Stimulated activated memory B cell treated with anti-CD40 and anti-IgM and Interleukin-4, amounts not matched to agents 10 μg/mL and 1 μg/mL and 100 μg/mL, for 72 hours (primary cell): ENCODE results near the gene PTTG1IP.

Experiments
- ATAC-seq: fragments of 150-1000 bp; cut with Tn5 transposase; 2 replicates; pipeline ENCODE4 v1.10.0; 2021
- H3K27ac Mint-ChIP-seq: one replicate; pipeline ENCODE4 v1.8.0; 2022; ENCODE audit warnings: mild to moderate bottlenecking, mixed read lengths
- H3K27me3 Mint-ChIP-seq: one replicate; pipeline ENCODE4 v1.8.0; 2022; ENCODE audit warnings: mixed read lengths
- H3K36me3 Mint-ChIP-seq: one replicate; pipeline ENCODE4 v1.8.0; 2022; ENCODE audit warnings: mixed read lengths
- H3K4me1 Mint-ChIP-seq: one replicate; pipeline ENCODE4 v1.8.0; 2022; ENCODE audit warnings: mixed read lengths
- H3K4me3 Mint-ChIP-seq: one replicate; pipeline ENCODE4 v1.8.0; 2022; ENCODE audit warnings: mild to moderate bottlenecking, moderate library complexity, mixed read lengths
- H3K9me3 Mint-ChIP-seq: one replicate; pipeline ENCODE4 v1.8.0; 2022; ENCODE audit warnings: mixed read lengths

PTTG1IP gene

DNA sequence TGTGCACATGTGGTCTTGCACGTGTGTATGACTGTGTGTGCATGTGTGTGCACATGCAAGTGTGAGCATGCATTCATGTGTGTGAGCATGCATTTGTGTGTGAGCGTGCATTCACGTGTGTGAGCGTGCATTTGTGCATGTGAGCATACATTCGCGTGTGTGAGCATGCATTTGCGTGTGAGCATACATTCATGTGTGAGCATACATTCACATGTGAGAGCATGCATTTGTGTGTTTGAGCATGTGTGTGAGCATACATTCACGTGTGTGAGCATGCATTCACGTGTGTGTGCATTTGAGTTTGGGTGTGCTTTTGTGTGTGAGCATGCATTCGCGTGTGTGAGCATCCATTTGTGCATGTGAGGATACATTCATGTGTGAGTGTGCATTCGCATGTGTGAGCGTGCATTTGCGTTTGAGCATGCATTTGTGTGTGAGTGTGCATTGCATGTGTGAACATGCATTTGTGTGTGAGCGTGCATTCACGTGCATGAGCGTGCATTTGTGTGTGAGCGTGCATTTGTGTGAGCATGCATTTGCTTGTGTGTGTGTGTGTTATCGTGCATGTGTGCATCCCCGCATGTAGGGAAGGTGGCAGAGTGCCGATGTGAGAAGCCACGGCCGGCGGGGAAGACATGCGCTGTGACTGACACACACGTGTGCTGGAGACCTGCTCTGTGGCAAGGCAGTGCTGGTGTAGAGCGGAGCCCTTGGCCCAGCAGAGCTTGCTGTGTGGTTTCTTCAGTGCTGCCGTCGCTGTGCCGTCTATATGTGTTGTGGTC, 29.0 kb upstream of the PTTG1IP start:
- no peaks in the 10 kb centered on the region for H3K27me3 Mint-ChIP-seq
- no peaks in the 10 kb centered on the region for H3K9me3 Mint-ChIP-seq
- no peak overlapping the region for H3K27ac Mint-ChIP-seq
- peaks cover 42% of the 10 kb centered on the region for H3K4me1 Mint-ChIP-seq
- H3K4me3 Mint-ChIP-seq: no peak overlapping the region
- peaks cover 68% of the 10 kb centered on the region for H3K36me3 Mint-ChIP-seq
- no peak for ATAC-seq

DNA sequence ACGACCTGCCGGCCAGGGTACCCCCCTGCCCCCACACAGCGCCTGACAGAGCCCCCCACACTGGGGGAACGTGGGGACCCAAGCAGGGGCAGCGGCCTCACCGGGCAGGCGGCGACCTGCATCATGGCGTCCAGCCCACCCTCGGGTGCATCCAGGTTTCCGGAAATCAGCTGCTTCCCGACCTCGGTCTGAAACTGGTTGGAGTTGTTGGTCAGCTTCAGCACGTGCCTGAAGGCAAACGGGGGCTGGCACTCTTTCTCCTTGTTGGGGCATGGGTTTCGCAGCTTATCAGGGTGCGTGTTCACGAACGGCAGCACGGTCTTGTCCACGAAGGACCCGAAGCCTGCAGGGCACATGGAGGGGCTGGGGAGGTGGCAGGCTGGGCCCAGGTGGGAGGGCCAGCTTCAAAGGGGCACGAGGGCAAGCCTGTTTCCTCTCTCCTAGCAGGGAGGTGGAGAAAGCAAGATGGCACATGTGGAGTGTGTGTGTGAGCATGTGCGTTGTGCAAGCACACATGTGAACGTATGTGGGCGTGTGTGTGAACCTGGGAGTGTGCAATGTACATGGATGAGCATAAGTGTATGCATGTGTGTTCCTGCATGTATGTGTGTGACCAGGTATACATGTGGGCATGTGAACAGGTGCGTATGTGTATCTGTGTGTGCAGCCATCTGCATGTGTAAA, 28.0 kb upstream of the PTTG1IP start:
- H3K27ac Mint-ChIP-seq: no peak overlapping the region
- no peaks in the 10 kb centered on the region for H3K27me3 Mint-ChIP-seq
- no peaks in the 10 kb centered on the region for H3K9me3 Mint-ChIP-seq
- ATAC-seq: no peak
- no peak overlapping the region for H3K4me3 Mint-ChIP-seq
- H3K4me1 Mint-ChIP-seq: peaks cover 35% of the 10 kb centered on the region
- peaks cover 72% of the 10 kb centered on the region for H3K36me3 Mint-ChIP-seq

DNA sequence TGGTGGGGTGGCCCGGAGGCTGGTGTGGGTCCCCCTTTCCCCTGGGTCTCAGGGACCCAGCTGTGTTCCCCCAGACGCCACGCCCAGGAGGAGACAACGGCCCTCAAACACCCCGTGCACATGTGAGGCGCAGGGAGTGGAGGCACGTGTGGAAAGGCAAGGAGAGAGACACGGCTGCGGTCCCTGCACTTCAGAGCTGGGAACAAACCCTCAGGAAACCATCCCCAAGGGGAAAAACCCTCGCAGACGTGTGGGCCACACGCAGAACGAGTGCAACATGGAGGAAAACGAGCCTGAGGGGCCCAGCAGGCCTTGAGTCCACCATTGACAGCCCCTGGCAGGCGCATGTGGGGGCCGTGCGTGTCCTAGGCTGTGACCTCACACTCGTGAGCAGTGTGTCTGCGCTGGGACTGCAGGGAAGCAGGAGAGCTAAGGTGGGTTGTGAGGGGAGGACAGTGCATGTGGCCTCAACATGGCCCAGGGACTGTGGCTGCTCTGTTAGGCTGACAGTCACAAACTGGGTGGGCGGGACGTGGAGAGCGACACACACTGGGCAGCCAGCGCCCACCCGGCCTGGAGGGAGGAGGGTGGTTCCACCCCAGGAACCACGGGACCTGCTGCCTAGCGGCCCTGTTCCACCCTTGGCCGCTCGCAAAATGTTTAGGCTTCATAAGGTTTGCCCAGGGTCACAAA, 27.2 kb upstream of the PTTG1IP start:
- Mint-ChIP-seq H3K27me3 (no peaks in the 10 kb centered on the region), H3K4me3 (no peak overlapping the region), H3K27ac (no peak overlapping the region), H3K9me3 (no peaks in the 10 kb centered on the region), H3K4me1 (peaks cover 27% of the 10 kb centered on the region), H3K36me3 (peaks cover 64% of the 10 kb centered on the region)
- no peak for ATAC-seq

DNA sequence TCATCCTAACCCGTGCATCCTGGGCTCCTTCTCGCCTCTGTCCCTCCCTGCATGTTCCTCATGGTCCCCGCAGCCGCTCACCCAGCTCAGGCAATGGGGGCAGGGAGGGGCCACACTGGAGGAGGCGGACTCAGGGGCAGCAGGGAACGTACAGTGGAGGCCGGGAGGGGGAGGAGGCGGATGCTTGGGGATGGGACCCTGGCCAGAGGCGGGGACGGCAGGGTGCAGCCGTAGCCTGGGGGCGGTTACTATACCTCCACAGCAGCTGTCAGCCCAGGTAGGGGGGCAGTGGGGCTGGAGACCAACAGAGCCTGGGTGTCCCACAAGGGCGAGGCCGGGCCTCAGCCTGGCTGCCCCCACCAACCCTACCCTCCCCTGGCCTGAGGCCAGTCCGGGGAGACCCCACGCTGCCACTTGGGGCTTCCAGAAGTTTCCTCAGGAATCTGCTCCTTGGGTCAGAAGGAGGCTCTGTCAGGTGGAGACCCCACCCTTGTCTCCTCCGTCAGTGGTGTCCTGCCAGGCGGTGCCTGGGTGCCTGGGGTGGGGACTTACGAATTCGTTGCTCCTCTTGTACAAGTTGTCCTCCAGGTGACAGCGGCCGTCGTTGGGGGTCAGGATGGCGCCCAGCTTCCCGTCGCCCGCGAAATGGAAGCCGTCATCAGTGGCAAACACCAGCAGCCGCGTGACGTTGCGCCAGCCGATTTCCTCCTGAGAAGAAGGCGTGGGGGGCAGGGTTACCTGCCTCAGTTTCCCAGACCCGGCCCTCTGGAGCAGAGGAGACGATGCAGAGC, 26.5 kb upstream of the PTTG1IP start:
- no peaks in the 10 kb centered on the region for H3K9me3 Mint-ChIP-seq
- no peak overlapping the region for H3K4me3 Mint-ChIP-seq
- no peak for ATAC-seq
- H3K4me1 Mint-ChIP-seq: peaks cover 23% of the 10 kb centered on the region
- no peaks in the 10 kb centered on the region for H3K27me3 Mint-ChIP-seq
- H3K27ac Mint-ChIP-seq: no peak overlapping the region
- H3K36me3 Mint-ChIP-seq: peaks cover 63% of the 10 kb centered on the region

DNA sequence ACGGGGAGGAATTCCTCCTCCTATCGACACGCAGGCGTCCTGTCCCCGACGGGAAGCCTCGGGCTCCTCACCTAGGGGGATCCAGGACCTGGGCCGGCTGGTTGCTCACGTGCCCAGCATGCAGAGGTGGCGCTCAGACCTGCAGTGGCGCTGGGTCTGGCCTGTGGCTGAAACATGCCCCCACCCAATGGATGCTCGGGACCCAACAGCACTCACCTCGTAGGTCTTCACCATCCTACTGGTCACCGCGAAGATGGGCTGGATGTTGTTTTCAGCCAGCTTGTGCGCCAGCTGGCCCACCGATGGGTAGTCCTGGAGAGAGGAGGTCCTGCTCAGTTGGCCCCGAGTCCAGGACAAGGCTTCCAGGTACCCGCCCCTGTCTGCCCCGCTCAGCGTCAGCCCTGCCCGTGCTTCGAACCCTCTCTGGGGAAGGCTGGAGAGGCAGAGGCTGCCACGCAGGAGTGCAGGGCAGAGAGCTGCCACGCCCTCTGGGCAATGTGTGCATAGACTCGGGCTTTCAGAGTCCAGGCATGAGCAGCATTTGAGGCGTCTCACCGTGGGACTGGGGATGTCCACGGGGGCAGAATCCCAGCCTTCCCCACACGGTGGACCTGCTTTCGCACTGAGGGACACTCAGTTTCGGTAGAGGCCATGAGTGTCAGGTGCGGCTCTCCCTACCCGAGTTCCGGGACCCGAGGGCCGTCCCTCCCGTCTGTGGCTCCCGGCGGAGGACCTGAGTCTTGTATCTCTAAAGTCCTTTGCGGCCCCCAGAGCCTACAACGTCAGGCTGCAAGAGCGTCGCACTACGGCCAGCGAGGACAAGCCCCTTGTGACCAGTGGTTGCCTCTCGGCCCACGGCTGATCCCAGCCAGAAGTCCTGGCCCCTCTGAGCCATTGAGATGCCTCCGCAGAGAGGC, 25.6 kb upstream of the PTTG1IP start:
- H3K9me3 Mint-ChIP-seq: no peaks in the 10 kb centered on the region
- no peak overlapping the region for H3K27ac Mint-ChIP-seq
- H3K4me3 Mint-ChIP-seq: no peak overlapping the region
- peaks cover 56% of the 10 kb centered on the region for H3K36me3 Mint-ChIP-seq
- peaks cover 23% of the 10 kb centered on the region for H3K4me1 Mint-ChIP-seq
- H3K27me3 Mint-ChIP-seq: no peaks in the 10 kb centered on the region
- no peak for ATAC-seq

DNA sequence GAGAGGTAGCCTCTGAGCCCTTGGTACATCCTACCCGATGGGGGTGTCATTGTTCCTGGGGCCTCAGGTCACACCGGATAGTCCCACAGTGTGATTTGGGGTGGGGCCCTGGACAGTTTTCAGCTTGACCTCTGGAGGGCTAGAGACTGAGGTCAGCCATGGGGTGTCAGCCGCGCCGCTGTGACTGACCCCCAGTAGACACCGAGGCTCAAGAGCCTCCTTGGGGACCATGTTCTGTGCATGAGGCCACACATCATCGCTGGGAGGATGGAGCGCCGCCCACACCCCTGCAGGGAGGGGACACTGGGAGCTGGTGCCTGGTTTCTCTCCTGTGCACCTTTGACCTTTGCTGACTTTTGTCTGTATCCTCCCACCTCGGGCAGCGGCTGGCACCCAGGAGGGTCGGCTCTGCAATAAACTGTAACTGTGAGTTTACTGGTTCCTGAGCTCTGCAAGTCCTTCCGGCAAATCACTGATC, 24.6 kb upstream of the PTTG1IP start:
- H3K4me1 Mint-ChIP-seq: peaks cover 29% of the 10 kb centered on the region
- no peaks in the 10 kb centered on the region for H3K9me3 Mint-ChIP-seq
- no peak overlapping the region for H3K27ac Mint-ChIP-seq
- H3K4me3 Mint-ChIP-seq: no peak overlapping the region
- ATAC-seq: no peak
- H3K36me3 Mint-ChIP-seq: peaks cover 52% of the 10 kb centered on the region
- H3K27me3 Mint-ChIP-seq: no peaks in the 10 kb centered on the region

DNA sequence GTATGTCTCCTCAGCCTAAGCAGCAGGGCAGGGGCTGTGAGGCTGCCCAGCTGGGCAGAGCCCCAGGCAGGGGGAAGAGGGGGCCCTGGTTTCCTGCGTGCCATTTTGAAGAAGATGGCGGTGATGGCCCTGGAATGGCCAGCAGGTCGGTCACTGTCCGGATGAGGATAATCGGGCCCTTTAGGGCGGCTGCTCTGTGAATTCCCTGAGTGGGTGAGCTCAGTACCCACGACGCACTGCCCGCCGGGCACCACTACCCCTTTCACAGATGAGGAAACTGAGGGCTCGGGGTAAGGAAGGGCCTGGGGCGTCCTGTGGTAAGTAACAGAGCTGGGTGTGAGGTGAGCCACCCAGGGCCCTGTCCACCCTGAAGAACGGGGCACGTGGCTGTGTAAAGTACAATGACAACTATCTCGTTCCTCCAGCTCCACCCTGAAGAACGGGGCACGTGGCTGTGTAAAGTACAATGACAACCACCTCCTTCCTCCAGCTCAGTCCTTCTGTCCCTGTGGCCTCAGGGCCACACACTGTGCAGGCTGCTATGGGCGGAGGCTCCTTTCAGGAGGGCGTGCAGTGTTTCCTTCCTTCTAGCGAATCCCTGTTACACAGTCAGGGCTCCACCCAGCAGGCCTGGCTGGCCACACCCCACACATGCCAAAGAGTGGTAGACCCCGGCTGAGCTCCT, 24.0 kb upstream of the PTTG1IP start:
- no peak for ATAC-seq
- Mint-ChIP-seq H3K27me3 (no peaks in the 10 kb centered on the region), H3K27ac (no peak overlapping the region), H3K9me3 (no peaks in the 10 kb centered on the region), H3K4me1 (peaks cover 30% of the 10 kb centered on the region), H3K36me3 (peaks cover 46% of the 10 kb centered on the region), H3K4me3 (no peak overlapping the region)

DNA sequence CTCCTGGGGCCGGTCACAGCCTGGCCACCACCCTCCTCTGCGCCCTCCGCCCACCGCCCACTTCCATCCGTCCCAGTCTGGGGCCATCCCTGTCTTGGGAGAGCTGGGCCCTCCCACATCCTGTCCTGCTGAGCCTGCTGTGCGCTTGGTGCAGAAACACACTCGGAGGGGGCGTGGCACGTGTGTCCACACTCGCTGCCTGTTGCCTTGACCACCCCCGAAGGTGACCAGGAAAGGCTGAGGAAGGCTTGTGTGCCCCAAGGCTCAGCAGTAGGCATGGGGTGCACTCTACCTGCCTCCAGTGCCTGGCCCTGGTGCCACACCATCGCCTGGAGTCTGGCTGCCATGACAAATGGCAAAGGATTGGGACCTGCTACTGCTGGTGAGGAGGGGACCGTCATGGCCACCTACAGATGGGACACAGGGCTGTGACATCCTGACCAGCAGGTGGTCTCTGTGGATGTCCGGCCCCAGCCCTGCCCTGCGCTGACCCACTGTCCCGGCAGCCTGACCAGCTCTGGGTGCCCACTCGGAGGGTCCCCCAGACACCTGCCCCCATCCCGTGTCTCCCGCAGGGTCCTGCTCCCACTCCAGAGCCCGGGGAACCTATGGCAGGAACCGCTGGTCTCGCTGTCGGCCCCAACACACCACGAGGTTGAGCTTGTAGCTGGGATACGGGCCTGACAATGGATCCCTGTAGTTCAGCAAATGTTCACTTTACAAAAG, 23.2 kb upstream of the PTTG1IP start:
- Mint-ChIP-seq H3K27me3 (no peaks in the 10 kb centered on the region), H3K9me3 (no peaks in the 10 kb centered on the region), H3K27ac (no peak overlapping the region), H3K4me3 (no peak overlapping the region), H3K36me3 (peaks cover 39% of the 10 kb centered on the region), H3K4me1 (peaks cover 33% of the 10 kb centered on the region)
- no peak for ATAC-seq

DNA sequence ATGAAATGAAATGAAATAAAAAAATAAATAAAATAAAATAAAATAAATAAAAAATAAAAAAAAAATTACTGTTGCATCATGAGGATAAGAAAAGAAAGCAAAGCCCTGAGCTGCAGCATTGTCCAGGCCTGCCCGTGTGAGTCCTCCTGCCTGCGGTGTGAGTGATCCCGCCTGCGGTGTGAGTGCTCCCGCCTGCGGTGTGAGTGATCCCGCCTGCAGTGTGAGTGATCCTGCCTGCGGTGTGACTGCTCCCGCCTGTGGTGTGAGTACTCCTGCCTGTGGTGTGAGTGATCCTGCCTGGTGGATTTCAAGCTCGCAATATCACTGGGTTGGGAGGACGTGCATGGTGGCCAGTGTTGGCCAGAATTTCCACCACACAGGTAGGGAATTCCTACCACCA, 22.4 kb upstream of the PTTG1IP start:
- Mint-ChIP-seq H3K36me3 (peaks cover 33% of the 10 kb centered on the region), H3K4me1 (peaks cover 33% of the 10 kb centered on the region), H3K27me3 (no peaks in the 10 kb centered on the region), H3K9me3 (no peaks in the 10 kb centered on the region), H3K27ac (no peak overlapping the region), H3K4me3 (no peak overlapping the region)
- ATAC-seq: no peak

DNA sequence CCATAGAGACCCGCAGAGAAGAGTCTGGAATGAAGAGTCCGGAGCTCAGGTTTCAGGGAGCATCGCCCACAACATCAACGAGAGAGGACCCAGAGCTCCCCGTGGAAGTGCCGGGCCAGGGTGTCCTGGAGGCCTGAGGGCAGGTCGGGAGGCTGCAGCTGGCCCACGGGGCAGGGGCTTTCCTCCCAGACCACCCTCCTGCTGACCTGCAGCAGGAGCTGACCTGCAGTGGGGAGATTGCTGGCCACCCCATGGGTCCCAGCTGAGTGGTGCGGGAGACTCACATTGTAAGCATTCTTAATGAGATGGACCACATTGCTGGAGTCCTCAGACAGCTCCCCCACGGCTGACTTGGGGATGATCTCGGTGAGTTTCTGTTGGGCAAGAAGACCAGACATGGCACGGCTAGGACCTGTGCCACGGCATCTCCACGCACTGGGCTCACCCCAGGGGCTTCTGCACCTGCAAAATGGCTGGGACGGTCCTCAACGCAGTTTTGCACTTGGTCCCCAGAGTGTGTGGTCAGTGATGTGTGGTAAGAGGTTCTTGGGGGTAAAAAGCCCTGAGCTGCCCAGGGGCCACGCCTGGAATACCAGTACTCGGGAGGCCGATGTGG, 21.3 kb upstream of the PTTG1IP start:
- peaks cover 22% of the 10 kb centered on the region for H3K36me3 Mint-ChIP-seq
- H3K4me3 Mint-ChIP-seq: no peak overlapping the region
- peaks cover 33% of the 10 kb centered on the region for H3K4me1 Mint-ChIP-seq
- no peaks in the 10 kb centered on the region for H3K9me3 Mint-ChIP-seq
- H3K27me3 Mint-ChIP-seq: no peaks in the 10 kb centered on the region
- ATAC-seq: no peak
- H3K27ac Mint-ChIP-seq: no peak overlapping the region

DNA sequence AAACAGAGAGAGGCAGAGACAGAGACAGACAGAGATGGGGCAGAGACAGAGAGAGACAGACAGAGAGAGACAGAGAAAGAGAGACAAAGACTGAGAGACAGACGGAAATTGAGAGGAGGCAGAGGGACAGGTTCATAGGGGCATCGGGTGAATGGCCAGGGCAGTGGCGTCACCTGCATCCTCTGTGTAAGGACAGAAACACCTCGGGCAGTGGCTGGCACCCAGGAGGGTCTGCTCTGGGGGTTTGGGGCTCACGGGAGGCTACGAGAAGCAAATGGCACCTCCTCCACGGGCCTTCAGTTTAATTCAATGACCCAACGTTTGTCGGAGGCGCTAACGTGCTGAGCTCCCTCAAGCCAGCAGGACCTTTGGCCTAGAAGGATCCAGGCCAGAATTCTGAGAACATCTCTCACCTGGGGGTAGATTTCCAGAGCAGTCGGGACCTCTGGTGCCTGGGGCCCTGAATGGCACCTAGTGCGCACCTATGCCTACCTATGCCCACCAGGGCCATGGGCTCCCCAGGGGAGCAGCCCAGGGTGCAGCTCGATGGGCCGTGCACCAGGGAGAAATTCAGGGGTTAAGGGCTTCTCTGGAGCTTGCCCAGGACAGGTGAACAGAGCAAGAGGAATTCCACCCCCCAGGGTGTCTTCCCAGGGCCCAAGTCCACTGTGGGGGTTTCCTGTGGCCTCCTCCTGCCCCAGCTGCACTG, 20.6 kb upstream of the PTTG1IP start:
- H3K4me1 Mint-ChIP-seq: peaks cover 33% of the 10 kb centered on the region
- H3K9me3 Mint-ChIP-seq: no peaks in the 10 kb centered on the region
- no peak for ATAC-seq
- H3K27ac Mint-ChIP-seq: peak overlapping the region; percentile 49
- H3K27me3 Mint-ChIP-seq: no peaks in the 10 kb centered on the region
- H3K4me3 Mint-ChIP-seq: no peak overlapping the region
- peaks cover 19% of the 10 kb centered on the region for H3K36me3 Mint-ChIP-seq

DNA sequence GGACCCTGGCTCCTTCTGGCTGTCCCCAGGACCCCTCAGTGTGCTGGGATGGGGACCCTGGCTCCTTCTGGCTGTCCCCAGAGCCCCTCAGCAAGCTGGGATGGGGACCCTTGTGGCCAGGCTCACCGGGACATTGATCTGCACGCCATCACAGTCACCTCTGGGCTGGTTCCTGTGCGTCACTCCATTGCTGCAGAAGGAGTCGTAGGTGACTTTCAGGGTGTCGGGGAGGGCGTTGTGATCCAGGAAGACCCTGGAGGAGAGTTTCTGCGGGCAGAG, 19.7 kb upstream of the PTTG1IP start:
- ATAC-seq: no peak
- Mint-ChIP-seq H3K4me1 (peaks cover 31% of the 10 kb centered on the region), H3K4me3 (no peak overlapping the region), H3K27ac (peak overlapping the region; percentile 49), H3K36me3 (peaks cover 13% of the 10 kb centered on the region), H3K27me3 (no peaks in the 10 kb centered on the region), H3K9me3 (no peaks in the 10 kb centered on the region)
